HEK293 (cell line): ENCODE results near the gene CHMP6.

ENCODE experiments used
- EGR2 ChIP-seq: fragments of 450-650 bp; formaldehyde crosslinking; IDR thresholded peaks from 2 replicates; pipeline ENCODE4 v1.5.1; 2016; ENCODE audit warnings: low read depth, missing biosample characterization, missing genetic modification characterization
- IKZF3 ChIP-seq: fragments of 450-650 bp; IDR thresholded peaks from 2 replicates; pipeline ENCODE4 v1.5.0; 2018; ENCODE audit warnings: missing biosample characterization, mild to moderate bottlenecking, missing genetic modification characterization, moderate library complexity
- KLF7 ChIP-seq: fragments of 450-650 bp; formaldehyde crosslinking; IDR thresholded peaks from 2 replicates; pipeline ENCODE4 v1.5.1; 2016; ENCODE audit warnings: missing biosample characterization, missing genetic modification characterization, borderline replicate concordance
- SCRT1 ChIP-seq: fragments of 450-650 bp; formaldehyde crosslinking; IDR thresholded peaks from 2 replicates; pipeline ENCODE4 v1.5.1; 2016; ENCODE audit warnings: missing biosample characterization, missing genetic modification characterization, borderline replicate concordance
- SCRT2 ChIP-seq: fragments of 450-650 bp; formaldehyde crosslinking; IDR thresholded peaks from 2 replicates; pipeline ENCODE4 v1.5.1; 2016; ENCODE audit warnings: missing biosample characterization, missing genetic modification characterization
- SP3 ChIP-seq: fragments of 450-650 bp; formaldehyde crosslinking; IDR thresholded peaks from 2 replicates; pipeline ENCODE4 v1.5.1; 2016; ENCODE audit warnings: missing biosample characterization, missing genetic modification characterization
- ZEB2 ChIP-seq: fragments of 450-650 bp; formaldehyde crosslinking; IDR thresholded peaks from 2 replicates; pipeline ENCODE4 v1.5.1; 2016; ENCODE audit warnings: missing biosample characterization, missing genetic modification characterization
- ZNF10 ChIP-seq: fragments of 450-650 bp; formaldehyde crosslinking; IDR thresholded peaks from 2 replicates; pipeline ENCODE4 v1.5.1; 2017; ENCODE audit warnings: missing biosample characterization, missing genetic modification characterization
- ZNF16 ChIP-seq: fragments of 450-650 bp; formaldehyde crosslinking; IDR thresholded peaks from 2 replicates; pipeline ENCODE4 v1.5.1; 2016; ENCODE audit warnings: low read depth, missing biosample characterization, missing genetic modification characterization
- ZNF202 ChIP-seq: fragments of 450-650 bp; formaldehyde crosslinking; IDR thresholded peaks from 2 replicates; pipeline ENCODE4 v1.5.1; 2016; ENCODE audit warnings: missing biosample characterization, missing genetic modification characterization, borderline replicate concordance
- ZNF24 ChIP-seq: fragments of 450-650 bp; formaldehyde crosslinking; IDR thresholded peaks from 2 replicates; pipeline ENCODE4 v1.5.1; 2016; ENCODE audit warnings: missing biosample characterization, missing genetic modification characterization
- ZNF302 ChIP-seq: fragments of 450-650 bp; formaldehyde crosslinking; IDR thresholded peaks from 2 replicates; pipeline ENCODE4 v1.5.1; 2016; ENCODE audit warnings: missing biosample characterization, missing genetic modification characterization, low read depth
- ZNF335 ChIP-seq: fragments of 450-650 bp; formaldehyde crosslinking; conservative IDR thresholded peaks from 2 replicates; pipeline ENCODE4 v1.5.1; 2016; ENCODE audit warnings: missing biosample characterization, missing genetic modification characterization
- ZNF473 ChIP-seq: fragments of 450-650 bp; formaldehyde crosslinking; IDR thresholded peaks from 2 replicates; pipeline ENCODE4 v1.5.1; 2017; ENCODE audit warnings: missing biosample characterization, missing genetic modification characterization
- ZNF530 ChIP-seq: fragments of 450-650 bp; formaldehyde crosslinking; IDR thresholded peaks from 2 replicates; pipeline ENCODE4 v1.5.1; 2016; ENCODE audit warnings: low read depth, missing biosample characterization, missing genetic modification characterization
- ZNF544 ChIP-seq: fragments of 450-650 bp; formaldehyde crosslinking; IDR thresholded peaks from 2 replicates; pipeline ENCODE4 v1.5.0; 2017; ENCODE audit warnings: missing biosample characterization, missing genetic modification characterization
- ZNF555 ChIP-seq: fragments of 450-650 bp; formaldehyde crosslinking; conservative IDR thresholded peaks from 2 replicates; pipeline ENCODE4 v1.5.1; 2017; ENCODE audit warnings: missing biosample characterization, mild to moderate bottlenecking, missing genetic modification characterization, inconsistent platforms
- ZNF560 ChIP-seq: fragments of 450-650 bp; formaldehyde crosslinking; IDR thresholded peaks from 2 replicates; pipeline ENCODE4 v1.5.1; 2017; ENCODE audit warnings: missing biosample characterization, missing genetic modification characterization, borderline replicate concordance
- ZNF600 ChIP-seq: fragments of 450-650 bp; formaldehyde crosslinking; IDR thresholded peaks from 2 replicates; pipeline ENCODE4 v1.5.1; 2016; ENCODE audit warnings: missing biosample characterization, missing genetic modification characterization
- ZNF629 ChIP-seq: fragments of 450-650 bp; formaldehyde crosslinking; IDR thresholded peaks from 2 replicates; pipeline ENCODE4 v1.5.1; 2017; ENCODE audit warnings: missing biosample characterization, missing genetic modification characterization
- ZNF768 ChIP-seq: fragments of 450-650 bp; formaldehyde crosslinking; IDR thresholded peaks from 2 replicates; pipeline ENCODE4 v1.5.1; 2018; ENCODE audit warnings: missing biosample characterization, mild to moderate bottlenecking, missing genetic modification characterization
- ZNF791 ChIP-seq: fragments of 450-650 bp; formaldehyde crosslinking; IDR thresholded peaks from 2 replicates; pipeline ENCODE4 v1.5.1; 2016; ENCODE audit warnings: missing biosample characterization, missing genetic modification characterization
- TF ChIP-seq, protein P1 (sequence below): fragments of 450-650 bp; formaldehyde crosslinking; IDR thresholded peaks from 2 replicates; pipeline ENCODE4 v1.5.1; 2016; ENCODE audit warnings: missing biosample characterization, missing genetic modification characterization
- TF ChIP-seq, protein P2 (sequence below): fragments of 450-650 bp; formaldehyde crosslinking; conservative IDR thresholded peaks from 2 replicates; pipeline ENCODE4 v1.5.1; 2016; ENCODE audit warnings: low read depth, missing biosample characterization, missing genetic modification characterization
- TF ChIP-seq, protein P3 (sequence below): IDR thresholded peaks from 2 replicates; pipeline ENCODE4 v1.6.1; 2011; ENCODE audit warnings: mild to moderate bottlenecking, low read depth, low read length, borderline replicate concordance
- TF ChIP-seq, protein P4 (sequence below): fragments of 450-650 bp; IDR thresholded peaks from 2 replicates; pipeline ENCODE4 v1.5.1; 2018; ENCODE audit warnings: missing biosample characterization, mild to moderate bottlenecking, missing genetic modification characterization
- TF ChIP-seq, protein P5 (sequence below): fragments of 450-650 bp; formaldehyde crosslinking; IDR thresholded peaks from 2 replicates; pipeline ENCODE4 v1.5.1; 2016; ENCODE audit warnings: missing biosample characterization, missing genetic modification characterization
- TF ChIP-seq, protein P6 (sequence below): fragments of 450-650 bp; formaldehyde crosslinking; IDR thresholded peaks from 2 replicates; pipeline ENCODE4 v1.5.1; 2016; ENCODE audit warnings: missing biosample characterization, missing genetic modification characterization

CHMP6 gene

DNA sequence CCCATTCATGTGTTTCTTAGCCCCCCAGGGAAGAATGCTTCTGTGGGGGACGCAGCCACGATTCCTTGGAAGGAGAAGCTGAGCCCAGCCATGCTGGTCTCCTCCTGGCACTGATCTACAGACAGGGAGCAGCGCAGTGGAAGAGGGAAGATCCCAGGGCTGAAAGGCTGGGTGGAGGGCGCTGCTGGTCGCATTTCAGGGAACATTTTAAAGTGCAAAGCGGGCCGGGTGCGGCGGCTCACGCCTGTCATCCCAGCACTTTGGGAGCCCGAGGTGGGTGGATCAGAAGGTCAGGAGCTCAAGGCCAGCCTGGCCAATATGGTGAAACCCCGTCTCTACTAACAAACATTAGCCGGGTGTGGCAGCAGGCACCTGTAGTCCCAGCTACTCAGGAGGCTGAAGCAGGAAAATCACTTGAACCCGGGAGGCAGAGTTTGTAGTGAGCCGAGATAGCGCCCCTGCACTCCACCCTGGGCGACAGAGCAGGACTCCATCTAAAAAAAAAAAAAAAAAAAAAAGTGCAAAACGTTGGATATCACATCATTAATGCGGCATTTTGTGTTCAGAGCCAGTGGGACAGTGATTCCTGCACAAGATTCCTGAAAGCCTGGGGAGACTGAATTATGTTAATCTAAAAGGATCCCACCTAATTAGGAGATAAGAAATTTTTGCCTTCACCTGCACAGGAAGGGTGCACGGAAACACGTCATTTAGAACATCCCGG is 558 bp upstream of the CHMP6 start (continued):
- TF ChIP-seq ZNF530 (tag by site-specific recombination) (no peak), ZNF335 (tag by site-specific recombination) (peak; percentile 67), ZNF600 (tag by site-specific recombination) (0 out of 2 replicates have a peak, but pooled peaks have one; percentile 10), IKZF3 (tag by site-specific recombination) (no peak), ZNF629 (tag by site-specific recombination) (peak; percentile 66), ZNF560 (tag by site-specific recombination) (no peak), KLF7 (tag by site-specific recombination) (no peak), ZEB2 (tag by site-specific recombination) (peak; percentile 47; the same call in 1 of the 2 replicates), ZNF791 (tag by site-specific recombination) (no peak), EGR2 (tag by site-specific recombination) (no peak), ZNF555 (tag by site-specific recombination) (no peak), ZNF202 (no peak), SCRT2 (0 out of 2 replicates have a peak, but pooled peaks have one; percentile 17), ZNF24 (tag by site-specific recombination) (0 out of 2 replicates have a peak, but pooled peaks have one; percentile 26), ZNF302 (tag by site-specific recombination) (no peak), ZNF16 (no peak), ZNF544 (tag by site-specific recombination) (no peak), ZNF10 (peak; percentile 98), SCRT1 (tag by site-specific recombination) (peak; percentile 29; the same call in 1 of the 2 replicates), ZNF768 (tag by site-specific recombination) (no peak), SP3 (0 out of 2 replicates have a peak, but pooled peaks have one; percentile 18), ZNF473 (tag by site-specific recombination) (no peak)
- TF ChIP-seq, protein P1, sequence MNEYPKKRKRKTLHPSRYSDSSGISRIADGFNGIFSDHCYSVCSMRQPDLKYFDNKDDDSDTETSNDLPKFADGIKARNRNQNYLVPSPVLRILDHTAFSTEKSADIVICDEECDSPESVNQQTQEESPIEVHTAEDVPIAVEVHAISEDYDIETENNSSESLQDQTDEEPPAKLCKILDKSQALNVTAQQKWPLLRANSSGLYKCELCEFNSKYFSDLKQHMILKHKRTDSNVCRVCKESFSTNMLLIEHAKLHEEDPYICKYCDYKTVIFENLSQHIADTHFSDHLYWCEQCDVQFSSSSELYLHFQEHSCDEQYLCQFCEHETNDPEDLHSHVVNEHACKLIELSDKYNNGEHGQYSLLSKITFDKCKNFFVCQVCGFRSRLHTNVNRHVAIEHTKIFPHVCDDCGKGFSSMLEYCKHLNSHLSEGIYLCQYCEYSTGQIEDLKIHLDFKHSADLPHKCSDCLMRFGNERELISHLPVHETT (tag by site-specific recombination), result no peak
- TF ChIP-seq, protein P2, sequence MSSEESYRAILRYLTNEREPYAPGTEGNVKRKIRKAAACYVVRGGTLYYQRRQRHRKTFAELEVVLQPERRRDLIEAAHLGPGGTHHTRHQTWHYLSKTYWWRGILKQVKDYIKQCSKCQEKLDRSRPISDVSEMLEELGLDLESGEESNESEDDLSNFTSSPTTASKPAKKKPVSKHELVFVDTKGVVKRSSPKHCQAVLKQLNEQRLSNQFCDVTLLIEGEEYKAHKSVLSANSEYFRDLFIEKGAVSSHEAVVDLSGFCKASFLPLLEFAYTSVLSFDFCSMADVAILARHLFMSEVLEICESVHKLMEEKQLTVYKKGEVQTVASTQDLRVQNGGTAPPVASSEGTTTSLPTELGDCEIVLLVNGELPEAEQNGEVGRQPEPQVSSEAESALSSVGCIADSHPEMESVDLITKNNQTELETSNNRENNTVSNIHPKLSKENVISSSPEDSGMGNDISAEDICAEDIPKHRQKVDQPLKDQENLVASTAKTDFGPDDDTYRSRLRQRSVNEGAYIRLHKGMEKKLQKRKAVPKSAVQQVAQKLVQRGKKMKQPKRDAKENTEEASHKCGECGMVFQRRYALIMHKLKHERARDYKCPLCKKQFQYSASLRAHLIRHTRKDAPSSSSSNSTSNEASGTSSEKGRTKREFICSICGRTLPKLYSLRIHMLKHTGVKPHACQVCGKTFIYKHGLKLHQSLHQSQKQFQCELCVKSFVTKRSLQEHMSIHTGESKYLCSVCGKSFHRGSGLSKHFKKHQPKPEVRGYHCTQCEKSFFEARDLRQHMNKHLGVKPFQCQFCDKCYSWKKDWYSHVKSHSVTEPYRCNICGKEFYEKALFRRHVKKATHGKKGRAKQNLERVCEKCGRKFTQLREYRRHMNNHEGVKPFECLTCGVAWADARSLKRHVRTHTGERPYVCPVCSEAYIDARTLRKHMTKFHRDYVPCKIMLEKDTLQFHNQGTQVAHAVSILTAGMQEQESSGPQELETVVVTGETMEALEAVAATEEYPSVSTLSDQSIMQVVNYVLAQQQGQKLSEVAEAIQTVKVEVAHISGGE (tag by site-specific recombination), result no peak
- TF ChIP-seq, protein P3, sequence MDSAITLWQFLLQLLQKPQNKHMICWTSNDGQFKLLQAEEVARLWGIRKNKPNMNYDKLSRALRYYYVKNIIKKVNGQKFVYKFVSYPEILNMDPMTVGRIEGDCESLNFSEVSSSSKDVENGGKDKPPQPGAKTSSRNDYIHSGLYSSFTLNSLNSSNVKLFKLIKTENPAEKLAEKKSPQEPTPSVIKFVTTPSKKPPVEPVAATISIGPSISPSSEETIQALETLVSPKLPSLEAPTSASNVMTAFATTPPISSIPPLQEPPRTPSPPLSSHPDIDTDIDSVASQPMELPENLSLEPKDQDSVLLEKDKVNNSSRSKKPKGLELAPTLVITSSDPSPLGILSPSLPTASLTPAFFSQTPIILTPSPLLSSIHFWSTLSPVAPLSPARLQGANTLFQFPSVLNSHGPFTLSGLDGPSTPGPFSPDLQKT, result no peak
- TF ChIP-seq, protein P4, sequence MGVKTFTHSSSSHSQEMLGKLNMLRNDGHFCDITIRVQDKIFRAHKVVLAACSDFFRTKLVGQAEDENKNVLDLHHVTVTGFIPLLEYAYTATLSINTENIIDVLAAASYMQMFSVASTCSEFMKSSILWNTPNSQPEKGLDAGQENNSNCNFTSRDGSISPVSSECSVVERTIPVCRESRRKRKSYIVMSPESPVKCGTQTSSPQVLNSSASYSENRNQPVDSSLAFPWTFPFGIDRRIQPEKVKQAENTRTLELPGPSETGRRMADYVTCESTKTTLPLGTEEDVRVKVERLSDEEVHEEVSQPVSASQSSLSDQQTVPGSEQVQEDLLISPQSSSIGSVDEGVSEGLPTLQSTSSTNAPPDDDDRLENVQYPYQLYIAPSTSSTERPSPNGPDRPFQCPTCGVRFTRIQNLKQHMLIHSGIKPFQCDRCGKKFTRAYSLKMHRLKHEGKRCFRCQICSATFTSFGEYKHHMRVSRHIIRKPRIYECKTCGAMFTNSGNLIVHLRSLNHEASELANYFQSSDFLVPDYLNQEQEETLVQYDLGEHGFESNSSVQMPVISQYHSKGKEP (tag by site-specific recombination), result 0 out of 2 replicates have a peak, but pooled peaks have one; percentile 58
- TF ChIP-seq, protein P5, sequence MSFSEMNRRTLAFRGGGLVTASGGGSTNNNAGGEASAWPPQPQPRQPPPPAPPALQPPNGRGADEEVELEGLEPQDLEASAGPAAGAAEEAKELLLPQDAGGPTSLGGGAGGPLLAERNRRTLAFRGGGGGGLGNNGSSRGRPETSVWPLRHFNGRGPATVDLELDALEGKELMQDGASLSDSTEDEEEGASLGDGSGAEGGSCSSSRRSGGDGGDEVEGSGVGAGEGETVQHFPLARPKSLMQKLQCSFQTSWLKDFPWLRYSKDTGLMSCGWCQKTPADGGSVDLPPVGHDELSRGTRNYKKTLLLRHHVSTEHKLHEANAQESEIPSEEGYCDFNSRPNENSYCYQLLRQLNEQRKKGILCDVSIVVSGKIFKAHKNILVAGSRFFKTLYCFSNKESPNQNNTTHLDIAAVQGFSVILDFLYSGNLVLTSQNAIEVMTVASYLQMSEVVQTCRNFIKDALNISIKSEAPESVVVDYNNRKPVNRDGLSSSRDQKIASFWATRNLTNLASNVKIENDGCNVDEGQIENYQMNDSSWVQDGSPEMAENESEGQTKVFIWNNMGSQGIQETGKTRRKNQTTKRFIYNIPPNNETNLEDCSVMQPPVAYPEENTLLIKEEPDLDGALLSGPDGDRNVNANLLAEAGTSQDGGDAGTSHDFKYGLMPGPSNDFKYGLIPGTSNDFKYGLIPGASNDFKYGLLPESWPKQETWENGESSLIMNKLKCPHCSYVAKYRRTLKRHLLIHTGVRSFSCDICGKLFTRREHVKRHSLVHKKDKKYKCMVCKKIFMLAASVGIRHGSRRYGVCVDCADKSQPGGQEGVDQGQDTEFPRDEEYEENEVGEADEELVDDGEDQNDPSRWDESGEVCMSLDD (tag by site-specific recombination), result no peak
- TF ChIP-seq, protein P6, sequence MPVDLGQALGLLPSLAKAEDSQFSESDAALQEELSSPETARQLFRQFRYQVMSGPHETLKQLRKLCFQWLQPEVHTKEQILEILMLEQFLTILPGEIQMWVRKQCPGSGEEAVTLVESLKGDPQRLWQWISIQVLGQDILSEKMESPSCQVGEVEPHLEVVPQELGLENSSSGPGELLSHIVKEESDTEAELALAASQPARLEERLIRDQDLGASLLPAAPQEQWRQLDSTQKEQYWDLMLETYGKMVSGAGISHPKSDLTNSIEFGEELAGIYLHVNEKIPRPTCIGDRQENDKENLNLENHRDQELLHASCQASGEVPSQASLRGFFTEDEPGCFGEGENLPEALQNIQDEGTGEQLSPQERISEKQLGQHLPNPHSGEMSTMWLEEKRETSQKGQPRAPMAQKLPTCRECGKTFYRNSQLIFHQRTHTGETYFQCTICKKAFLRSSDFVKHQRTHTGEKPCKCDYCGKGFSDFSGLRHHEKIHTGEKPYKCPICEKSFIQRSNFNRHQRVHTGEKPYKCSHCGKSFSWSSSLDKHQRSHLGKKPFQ (tag by site-specific recombination), result no peak
